HL-60/S4 treated with phorbol 12-myristate 13-acetate at 8.2 ng/mL for 4 days and 3 days (cell line): ENCODE data around the gene AGBL1.
"Not testable (repeated sequence)": the region's sequence is repeated elsewhere in the genome, so short reads cannot be mapped to it uniquely, and the experiment has no call there.

Experiments used
- in situ Hi-C: fragments of 300-500 bp; cut with MboI; formaldehyde crosslinking; loops from 2 replicates; pipeline ENCODE4 v1.15.0; 2022; ENCODE audit warnings: low sequenced_read_pairs

Gene AGBL1

GRCh38 chr15:86493884-86494283 lies 414.2 kb downstream of the AGBL1 start:
- in situ Hi-C loops = no loop called here

- in situ Hi-C loops = no loop called here
Observed at GRCh38 chr15:86494475-86494874, 414.8 kb downstream of the AGBL1 start.

- in situ Hi-C loops = no loop called here
Observed at GRCh38 chr15:86502301-86502700, 422.6 kb downstream of the AGBL1 start.

- in situ Hi-C loops = no loop called here
Observed at GRCh38 chr15:86505951-86506350, 426.3 kb downstream of the AGBL1 start.

GRCh38 chr15:86506401-86506800 lies 426.7 kb downstream of the AGBL1 start:
- in situ Hi-C loops = no loop called here

GRCh38 chr15:86515625-86516024 lies 436.0 kb downstream of the AGBL1 start:
- in situ Hi-C loops = no loop called here

GRCh38 chr15:86522721-86523120 lies 443.1 kb downstream of the AGBL1 start:
- in situ Hi-C loops = no loop called here

GRCh38 chr15:86526938-86527690 lies 447.4 kb downstream of the AGBL1 start:
- in situ Hi-C loops = no loop called here

GRCh38 chr15:86528094-86528493 lies 448.4 kb downstream of the AGBL1 start:
- in situ Hi-C loops = not testable (repeated sequence)

- in situ Hi-C loops = no loop called here
Observed at GRCh38 chr15:86538141-86538540, 458.5 kb downstream of the AGBL1 start.

GRCh38 chr15:86540840-86541467 lies 461.3 kb downstream of the AGBL1 start:
- in situ Hi-C loops = no loop called here

- in situ Hi-C loops = no loop called here
Observed at GRCh38 chr15:86541540-86541939, 461.9 kb downstream of the AGBL1 start.

GRCh38 chr15:86550075-86550474 lies 470.4 kb downstream of the AGBL1 start:
- in situ Hi-C loops = no loop called here

- in situ Hi-C loops = no loop called here
Observed at GRCh38 chr15:86553108-86553507, 473.4 kb downstream of the AGBL1 start.

- in situ Hi-C loops = no loop called here
Observed at GRCh38 chr15:86555098-86555497, 475.4 kb downstream of the AGBL1 start.

- in situ Hi-C loops = no loop called here
Observed at GRCh38 chr15:86555939-86556338, 476.3 kb downstream of the AGBL1 start.

- in situ Hi-C loops = no loop called here
Observed at GRCh38 chr15:86556396-86557017, 476.8 kb downstream of the AGBL1 start.

- in situ Hi-C loops = no loop called here
Observed at GRCh38 chr15:86557018-86557550, 477.4 kb downstream of the AGBL1 start.

GRCh38 chr15:86558252-86558651 lies 478.6 kb downstream of the AGBL1 start:
- in situ Hi-C loops = no loop called here

- in situ Hi-C loops = no loop called here
Observed at GRCh38 chr15:86558686-86559085, 479.0 kb downstream of the AGBL1 start.

GRCh38 chr15:86568378-86568777 lies 488.7 kb downstream of the AGBL1 start:
- in situ Hi-C loops = no loop called here

GRCh38 chr15:86570738-86571137 lies 491.1 kb downstream of the AGBL1 start:
- in situ Hi-C loops = no loop called here
